ENCODE data around the gene PIM2.

The PIM2 gene

DNA sequence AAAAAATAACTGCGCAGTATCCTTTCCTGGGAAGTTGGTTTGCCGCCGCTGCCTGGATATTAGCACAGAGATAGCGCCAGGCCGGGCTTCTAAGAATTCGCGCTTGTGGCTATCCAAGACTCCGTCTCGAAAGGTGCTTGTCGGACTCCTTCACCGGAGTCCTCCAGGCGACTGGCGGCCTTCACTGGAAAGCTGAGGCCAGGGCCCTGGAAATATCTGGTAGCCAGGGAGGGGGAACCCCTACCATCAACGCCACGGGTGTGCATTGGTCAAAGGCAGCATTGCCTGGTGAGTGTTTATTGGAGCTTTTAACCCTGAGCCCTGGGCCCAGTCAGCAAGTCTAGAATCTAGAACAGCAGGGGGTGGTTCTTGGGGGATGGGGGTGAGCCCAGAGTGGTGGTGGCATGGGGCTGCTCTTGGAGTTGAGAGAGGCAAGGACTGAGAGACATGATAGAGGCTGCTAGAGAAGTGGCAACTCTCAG is 577 bp upstream of the PIM2 start:
- CTCF ChIA-PET: no interaction called here
- H3K4me3 ChIP-seq (ENCODE audit: low read depth, low read length): peak overlapping the region; percentile 61
- POLR2A ChIA-PET: no interaction called here
- TF ChIP-seq, protein P1, sequence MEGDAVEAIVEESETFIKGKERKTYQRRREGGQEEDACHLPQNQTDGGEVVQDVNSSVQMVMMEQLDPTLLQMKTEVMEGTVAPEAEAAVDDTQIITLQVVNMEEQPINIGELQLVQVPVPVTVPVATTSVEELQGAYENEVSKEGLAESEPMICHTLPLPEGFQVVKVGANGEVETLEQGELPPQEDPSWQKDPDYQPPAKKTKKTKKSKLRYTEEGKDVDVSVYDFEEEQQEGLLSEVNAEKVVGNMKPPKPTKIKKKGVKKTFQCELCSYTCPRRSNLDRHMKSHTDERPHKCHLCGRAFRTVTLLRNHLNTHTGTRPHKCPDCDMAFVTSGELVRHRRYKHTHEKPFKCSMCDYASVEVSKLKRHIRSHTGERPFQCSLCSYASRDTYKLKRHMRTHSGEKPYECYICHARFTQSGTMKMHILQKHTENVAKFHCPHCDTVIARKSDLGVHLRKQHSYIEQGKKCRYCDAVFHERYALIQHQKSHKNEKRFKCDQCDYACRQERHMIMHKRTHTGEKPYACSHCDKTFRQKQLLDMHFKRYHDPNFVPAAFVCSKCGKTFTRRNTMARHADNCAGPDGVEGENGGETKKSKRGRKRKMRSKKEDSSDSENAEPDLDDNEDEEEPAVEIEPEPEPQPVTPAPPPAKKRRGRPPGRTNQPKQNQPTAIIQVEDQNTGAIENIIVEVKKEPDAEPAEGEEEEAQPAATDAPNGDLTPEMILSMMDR (IDR thresholded peaks at IDR 0.05; ENCODE audit: insufficient read depth, low read length, missing control alignments): no peak
- DNase-seq (ENCODE audit: low read depth, low spot score): no peak

DNA sequence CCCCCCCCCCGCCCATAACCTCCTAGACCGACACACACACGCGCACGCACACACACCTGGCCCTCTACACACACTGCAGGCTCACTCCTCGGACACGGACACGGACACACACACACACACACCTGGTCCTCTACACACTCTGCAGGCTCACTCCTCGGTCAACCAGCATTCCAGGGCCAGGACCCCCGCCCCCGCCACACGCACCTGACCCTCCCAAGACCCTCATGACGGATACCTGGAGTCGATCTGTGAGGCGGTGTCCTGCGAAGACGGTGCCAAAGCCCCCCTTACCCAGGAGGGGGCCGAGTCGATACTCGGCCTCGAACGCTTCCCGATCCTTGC is 552 bp downstream of the PIM2 start:
- peak overlapping the region; percentile 61 for H3K4me3 ChIP-seq (ENCODE audit: low read depth, low read length)
- CTCF ChIA-PET: interaction anchor here (0.8 kb wide), 1 partner anchor 11 kb away, joined by 3 read pairs; no protein-coding TSS in a partner anchor

DNA sequence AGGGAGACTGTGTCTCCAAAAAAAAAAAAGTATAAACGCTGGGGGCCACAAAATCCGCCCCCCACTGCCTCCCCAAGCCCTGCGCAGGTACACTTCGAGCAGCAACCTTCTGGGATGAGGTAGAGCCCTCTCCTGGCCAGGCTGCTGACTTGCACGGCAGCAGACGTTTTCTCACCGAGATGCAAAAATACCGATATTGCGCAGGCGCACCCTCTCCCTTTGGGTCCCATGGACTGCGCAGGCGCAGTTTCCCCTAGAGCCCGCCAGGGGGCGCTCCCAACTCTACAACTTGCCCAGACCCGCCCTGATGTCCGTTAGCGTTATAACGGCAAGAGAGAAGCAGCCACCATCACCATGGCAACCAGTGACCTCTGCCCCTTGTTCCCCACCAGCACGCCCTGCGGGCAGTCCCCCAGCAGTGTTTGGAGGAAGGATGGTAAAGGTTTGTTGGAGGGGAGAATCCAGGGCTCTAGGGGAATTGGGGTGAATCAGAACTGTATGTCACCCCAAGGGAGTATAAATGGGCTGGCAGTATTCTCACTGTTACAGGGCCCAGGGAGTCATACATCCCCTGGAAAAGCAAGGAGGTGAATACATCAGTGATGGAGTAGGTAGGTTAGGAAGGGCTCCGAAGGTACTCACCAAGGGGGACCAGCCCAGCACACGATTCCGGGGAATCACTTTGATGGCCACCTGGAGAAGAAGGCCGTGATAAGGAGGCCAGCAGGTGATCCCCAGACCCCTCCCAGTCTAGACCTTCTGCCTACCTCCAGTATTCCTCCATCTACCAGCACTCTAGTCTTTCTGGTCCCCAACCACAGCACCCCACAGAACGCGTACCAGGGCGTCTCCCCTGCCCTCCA is 1.5 kb downstream of the PIM2 start:
- CTCF ChIA-PET: interaction anchor here (0.8 to 1.7 kb wide), 3 partner anchors 10 to 269 kb away, joined by 3 to 5 read pairs (median 5); no protein-coding TSS in a partner anchor

More for the DNA sequence above, 552 bp downstream of the PIM2 start:
- POLR2A ChIA-PET: no interaction called here
- DNase-seq (ENCODE audit: low read depth, low spot score): no peak
- TF ChIP-seq, protein P1 (IDR thresholded peaks at IDR 0.05; ENCODE audit: insufficient read depth, low read length, missing control alignments): no peak

DNA sequence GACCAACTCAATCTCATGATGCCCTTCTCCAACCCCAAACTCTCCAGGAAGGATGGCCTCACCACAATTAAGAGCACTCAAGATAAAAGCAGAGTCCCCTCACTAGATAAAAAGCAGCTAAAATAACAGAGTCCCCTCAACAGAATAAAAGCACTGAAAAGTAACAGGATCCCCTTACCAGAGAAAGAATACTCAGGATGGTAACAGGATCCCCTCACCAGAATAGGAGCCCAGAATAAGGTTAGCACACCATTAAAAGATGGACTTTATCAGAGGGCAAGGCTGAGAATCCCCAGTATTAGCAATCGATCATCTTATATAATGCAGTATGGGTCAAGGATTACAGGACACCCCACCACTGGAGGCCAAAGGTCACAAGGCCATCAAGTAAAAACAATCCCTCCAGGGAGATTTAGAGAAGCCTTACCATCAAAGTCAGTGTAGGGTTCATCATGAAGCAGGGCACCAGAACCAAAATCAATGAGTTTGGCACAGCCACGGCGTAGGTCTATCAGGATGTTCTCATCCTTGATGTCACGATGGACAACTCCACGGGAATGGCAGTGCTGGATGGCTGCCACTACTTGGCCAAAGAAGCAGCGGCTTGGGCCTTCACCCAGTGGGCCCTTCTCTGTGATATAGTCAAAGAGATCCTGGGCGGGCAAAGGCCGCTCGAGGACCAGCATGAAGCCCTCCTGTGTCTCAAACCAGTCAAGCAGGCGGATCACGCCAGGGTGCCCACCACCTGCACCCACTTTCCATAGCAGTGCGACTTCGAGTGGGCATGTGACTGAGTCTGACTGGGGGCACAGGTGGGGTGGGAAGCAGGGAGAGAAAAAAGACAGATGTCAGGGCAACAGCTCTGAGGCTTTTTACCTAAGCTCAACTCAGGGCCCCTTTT is 4.0 kb downstream of the PIM2 start:
- CTCF ChIA-PET: interaction anchor here (0.9 kb wide), 1 partner anchor 266 kb away, joined by 3 read pairs; no protein-coding TSS in a partner anchor

More for the DNA sequence above, 1.5 kb downstream of the PIM2 start:
- peak overlapping the region; percentile 61 for H3K4me3 ChIP-seq (ENCODE audit: low read depth, low read length)
- POLR2A ChIA-PET: no interaction called here
- TF ChIP-seq, protein P1 (IDR thresholded peaks at IDR 0.05; ENCODE audit: insufficient read depth, low read length, missing control alignments): peak; percentile 72
- peak; percentile 38 for DNase-seq (ENCODE audit: low read depth, low spot score)

DNA sequence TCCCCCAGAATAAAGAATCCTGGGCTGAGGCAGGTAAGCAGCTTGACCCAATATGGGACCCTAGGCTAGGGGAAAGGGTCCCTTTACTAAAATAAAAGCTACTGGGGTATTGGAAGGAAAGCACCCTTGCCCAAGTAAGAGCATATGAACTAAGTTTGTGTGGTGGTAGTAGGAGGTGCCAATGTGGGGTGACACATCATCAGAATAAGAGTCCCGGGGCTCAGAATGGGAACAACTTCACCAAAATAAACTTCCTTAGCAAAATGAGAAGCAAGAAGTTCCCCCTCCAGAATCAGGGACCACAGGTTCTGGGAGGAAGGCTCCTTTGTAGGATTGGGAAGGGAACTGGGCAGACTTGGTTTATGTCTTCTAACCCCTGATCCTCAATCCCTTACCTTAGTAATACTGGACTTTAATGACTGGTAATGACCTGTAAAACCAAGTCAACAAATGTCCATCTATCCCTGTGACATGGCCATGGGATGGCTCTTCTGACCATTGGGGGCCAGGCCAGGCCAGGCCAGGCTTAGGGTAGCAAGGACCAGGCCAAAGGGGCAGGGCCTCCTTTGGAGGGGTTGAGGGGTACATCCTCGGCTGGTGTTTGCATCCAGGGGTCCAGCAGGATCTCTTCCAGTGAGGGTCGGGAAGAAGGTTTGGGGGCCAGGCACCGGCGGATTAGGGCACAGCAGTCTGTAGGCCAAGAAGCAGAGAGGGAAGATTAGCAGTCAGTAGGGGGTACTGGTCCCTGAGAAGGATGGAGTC is 5.0 kb downstream of the PIM2 start:
- ChIA-PET CTCF (no interaction called here), POLR2A (no interaction called here)
- DNase-seq (ENCODE audit: low read depth, low spot score): no peak
- TF ChIP-seq, protein P1 (IDR thresholded peaks at IDR 0.05; ENCODE audit: insufficient read depth, low read length, missing control alignments): no peak
- H3K4me3 ChIP-seq (ENCODE audit: low read depth, low read length): no peak overlapping the region

More for the DNA sequence above, 4.0 kb downstream of the PIM2 start:
- no peak overlapping the region for H3K4me3 ChIP-seq (ENCODE audit: low read depth, low read length)
- POLR2A ChIA-PET: interaction anchor here (1.2 kb wide), 1 partner anchor 17 kb away, joined by 4 read pairs; the partner anchor contains the start of genes PQBP1 and TIMM17B
- no peak for DNase-seq (ENCODE audit: low read depth, low spot score)
- TF ChIP-seq, protein P1 (IDR thresholded peaks at IDR 0.05; ENCODE audit: insufficient read depth, low read length, missing control alignments): no peak

All from AG04449 (cell line).